Chondrocyte (in vitro differentiated cells): ENCODE data around the gene RPS29. TPM values are rescaled to one million over a fixed set of nuclear protein-coding genes. Genes with fewer than 3 reads are reported as not detected.
A peak's percentile ranks its signal among the peaks of the same experiment; 100 is the strongest.

Experiments
- DNase-seq: peaks from one replicate; pipeline ENCODE4 v3.0.0; 2021; ENCODE audit warnings: mixed read lengths, low spot score
- H3K27ac Mint-ChIP-seq: one replicate; pipeline ENCODE4 v1.8.0; 2021; ENCODE audit warnings: mild to moderate bottlenecking, moderate library complexity, mixed read lengths; ENCODE audit not compliant: unreplicated experiment
- H3K27me3 Mint-ChIP-seq: 2 replicates; pipeline ENCODE4 v1.8.0; 2021; ENCODE audit warnings: low read depth, mixed read lengths
- H3K36me3 Mint-ChIP-seq: 2 replicates; pipeline ENCODE4 v1.8.0; 2021; ENCODE audit warnings: low read depth, mixed read lengths
- H3K4me1 Mint-ChIP-seq: 2 replicates; pipeline ENCODE4 v1.8.0; 2021; ENCODE audit warnings: low read depth, mild to moderate bottlenecking, mixed read lengths
- H3K4me3 Mint-ChIP-seq: one replicate; pipeline ENCODE4 v1.8.0; 2021; ENCODE audit warnings: mild to moderate bottlenecking, moderate library complexity, mixed read lengths; ENCODE audit not compliant: unreplicated experiment
- H3K9me3 Mint-ChIP-seq: 2 replicates; pipeline ENCODE4 v1.8.0; 2021; ENCODE audit warnings: low read depth, mixed read lengths
- CTCF ChIP-seq: fragments of 200-600 bp; sonication (generic); IDR thresholded peaks from 2 replicates; pipeline ENCODE4 v1.5.0; 2021; ENCODE audit warnings: antibody characterized with exemption, mild to moderate bottlenecking, moderate library complexity
- total RNA-seq: library from RNA; stranded (reverse); gene quantifications from 3 replicates; pipeline ENCODE4 v1.2.1, GENCODE V29; 2021

Gene RPS29
- total RNA-seq, 1 donor from 2014 or later = 729 TPM

- no peak for DNase-seq
- no peak overlapping the region for H3K4me3 Mint-ChIP-seq
- no peaks in the 10 kb centered on the region for H3K27me3 Mint-ChIP-seq
- peaks cover 4% of the 10 kb centered on the region for H3K36me3 Mint-ChIP-seq
- no peaks in the 10 kb centered on the region for H3K9me3 Mint-ChIP-seq
- H3K4me1 Mint-ChIP-seq = peaks cover 8% of the 10 kb centered on the region
- no peak overlapping the region for H3K27ac Mint-ChIP-seq
- TF ChIP-seq CTCF = no peak
Measured at GRCh38 chr14:49607583-49607982, 21.4 kb upstream of the RPS29 start.

- peak within 1 kb of the TSS; percentile 98 for H3K4me3 Mint-ChIP-seq
Measured at GRCh38 chr14:49598485-49599300, 12.5 kb upstream of the RPS29 start, which contains the start of gene LRR1. Gene LRR1 (plus strand): TSS chr14:49598940. CDS start chr14:49599021, 81 bp downstream.

GRCh38 chr14:49598189-49598484, 12.0 kb upstream of the RPS29 start:
- Mint-ChIP-seq H3K27ac (peak overlapping the region; percentile 97), H3K4me3 (peak overlapping the region; percentile 98), H3K4me1 (peaks cover 28% of the 10 kb centered on the region), H3K27me3 (no peaks in the 10 kb centered on the region), H3K9me3 (no peaks in the 10 kb centered on the region), H3K36me3 (no peaks in the 10 kb centered on the region)
- no peak for TF ChIP-seq CTCF
- DNase-seq = no peak

More at GRCh38 chr14:49598485-49599300, 12.5 kb upstream of the RPS29 start, which contains the start of gene LRR1:
- peak; percentile 10 for TF ChIP-seq CTCF
- Mint-ChIP-seq H3K9me3 (no peaks in the 10 kb centered on the region), H3K4me1 (peaks cover 26% of the 10 kb centered on the region), H3K36me3 (no peaks in the 10 kb centered on the region), H3K27me3 (no peaks in the 10 kb centered on the region), H3K27ac (peak within 1 kb of the TSS; percentile 97)
- peak; percentile 94 for DNase-seq

- Mint-ChIP-seq H3K27me3 (no peaks in the 10 kb centered on the region), H3K27ac (no peak overlapping the region)
- no peak for DNase-seq
Measured at GRCh38 chr14:49594347-49595091, 8.3 kb upstream of the RPS29 start.

More at GRCh38 chr14:49594347-49595091, 8.3 kb upstream of the RPS29 start:
- H3K36me3 Mint-ChIP-seq = no peaks in the 10 kb centered on the region
- H3K9me3 Mint-ChIP-seq = no peaks in the 10 kb centered on the region
- no peak for TF ChIP-seq CTCF
- peaks cover 20% of the 10 kb centered on the region for H3K4me1 Mint-ChIP-seq
- H3K4me3 Mint-ChIP-seq = no peak overlapping the region
